Thoracic aorta (tissue), 2 donors: Measurements from ENCODE around the gene CLASRP. TPM values are rescaled to one million over a fixed set of nuclear protein-coding genes. Genes with fewer than 3 reads are reported as not detected.
A peak's percentile ranks its signal among the peaks of the same experiment; 100 is the strongest.

Experiments used
- ATAC-seq: fragments of 150-250 bp; one replicate; pipeline ENCODE4 v1.8.0; 2017; ENCODE audit warnings: low read depth; ENCODE audit not compliant: insufficient number of reproducible peaks, low FRiP score
- DNase-seq: peaks from one replicate; pipeline ENCODE4 v3.0.0-alpha.2; 2020; ENCODE audit warnings: low spot score
- H3K27ac ChIP-seq, 2 donors: fragments of 200-600 bp; sonication (generic); 1 replicate in 1 of 2; 2 replicates in 1 of 2; pipeline ENCODE4 v1.5.1; 2016; ENCODE audit warnings: mild to moderate bottlenecking in 2 of 2, moderate library complexity in 2 of 2
- H3K27me3 ChIP-seq: fragments of 200-600 bp; sonication (generic); replicated peaks from 2 replicates; pipeline ENCODE4 v1.6.0; 2016; ENCODE audit warnings: mild to moderate bottlenecking; ENCODE audit not compliant: insufficient read depth
- H3K36me3 ChIP-seq: fragments of 200-600 bp; sonication (generic); one replicate; pipeline ENCODE4 v1.5.1; 2016
- H3K4me1 ChIP-seq, 2 donors: fragments of 200-600 bp; sonication (generic); 1 replicate in 1 of 2; 2 replicates in 1 of 2; pipeline versions ENCODE4 v1.5.1 to v1.6.0; 2016; ENCODE audit warnings: low read depth in 2 of 2, mild to moderate bottlenecking in 1 of 2; ENCODE audit not compliant: control insufficient read depth in 1 of 2
- H3K4me3 ChIP-seq: fragments of 200-600 bp; sonication (generic); 2 replicates; pipeline ENCODE4 v1.5.1; 2016; ENCODE audit warnings: mild to moderate bottlenecking
- H3K9me3 ChIP-seq: fragments of 200-600 bp; sonication (generic); 2 replicates; pipeline ENCODE4 v1.5.1; 2016
- CTCF ChIP-seq: fragments of 200-600 bp; sonication (generic); IDR thresholded peaks from one replicate; pipeline ENCODE4 v1.5.1; 2019; ENCODE audit warnings: antibody characterized with exemption
- total RNA-seq, 2 donors: library from RNA; depleted of rRNA; stranded (reverse); fragments of >200 nt; gene quantifications; one replicate each; pipeline versions ENCODE4 v1.1.0 to v1.2.3, GENCODE V29; 2016

CLASRP gene
- total RNA-seq, 2 donors from 2014 or later = 119 to 300 TPM

GRCh38 chr19:45094137-45094536, 55.3 kb downstream of the CLASRP start:
- no peak for ATAC-seq
- Histone ChIP-seq H3K27me3 (no peaks in the 10 kb centered on the region), H3K4me3 (peak overlapping the region; percentile 94), H3K27ac (no peak overlapping the region), H3K9me3 (no peaks in the 10 kb centered on the region), H3K4me1 (peaks cover 28 to 48% of the 10 kb centered on the region in 2 donors), H3K36me3 (peaks cover 3% of the 10 kb centered on the region)
- DNase-seq = no peak
- TF ChIP-seq CTCF = no peak

GRCh38 chr19:45094707-45095106, 55.9 kb downstream of the CLASRP start:
- no peak for DNase-seq
- no peak for TF ChIP-seq CTCF
- H3K4me3 ChIP-seq = peak overlapping the region; percentile 94
- ATAC-seq = no peak
- no peaks in the 10 kb centered on the region for H3K9me3 ChIP-seq
- peaks cover 3% of the 10 kb centered on the region for H3K36me3 ChIP-seq
- no peak overlapping the region for H3K27ac ChIP-seq
- H3K4me1 ChIP-seq = peaks cover 28 to 48% of the 10 kb centered on the region in 2 donors
- no peaks in the 10 kb centered on the region for H3K27me3 ChIP-seq

- Histone ChIP-seq H3K36me3 (no peaks in the 10 kb centered on the region), H3K4me3 (no peak overlapping the region), H3K4me1 (peaks cover 27 to 46% of the 10 kb centered on the region in 2 donors), H3K27me3 (no peaks in the 10 kb centered on the region), H3K9me3 (no peaks in the 10 kb centered on the region), H3K27ac (no peak overlapping the region)
- ATAC-seq (no peak), DNase-seq (no peak)
- no peak for TF ChIP-seq CTCF
Observed at GRCh38 chr19:45095496-45096413, 56.9 kb downstream of the CLASRP start.

GRCh38 chr19:45096700-45097099, 57.9 kb downstream of the CLASRP start:
- no peaks in the 10 kb centered on the region for H3K27me3 ChIP-seq
- peaks cover 22 to 40% of the 10 kb centered on the region in 2 donors for H3K4me1 ChIP-seq
- no peaks in the 10 kb centered on the region for H3K9me3 ChIP-seq
- DNase-seq = no peak
- H3K36me3 ChIP-seq = no peaks in the 10 kb centered on the region
- no peak for TF ChIP-seq CTCF
- no peak overlapping the region for H3K27ac ChIP-seq
- no peak overlapping the region for H3K4me3 ChIP-seq
- no peak for ATAC-seq

GRCh38 chr19:45097450-45097775, 58.6 kb downstream of the CLASRP start:
- Histone ChIP-seq H3K4me3 (no peak overlapping the region), H3K27me3 (no peaks in the 10 kb centered on the region), H3K9me3 (no peaks in the 10 kb centered on the region), H3K27ac (no peak overlapping the region), H3K4me1 (peaks cover 22 to 40% of the 10 kb centered on the region in 2 donors), H3K36me3 (no peaks in the 10 kb centered on the region)
- DNase-seq (no peak), ATAC-seq (no peak)
- no peak for TF ChIP-seq CTCF
